Measurements from ENCODE around the gene SKAP1. TPM values are rescaled to one million over a fixed set of nuclear protein-coding genes. Genes with fewer than 3 reads are reported as not detected.

The SKAP1 gene
- total RNA-seq, 1 experiment from 2014 or later = 0.31 TPM

DNA sequence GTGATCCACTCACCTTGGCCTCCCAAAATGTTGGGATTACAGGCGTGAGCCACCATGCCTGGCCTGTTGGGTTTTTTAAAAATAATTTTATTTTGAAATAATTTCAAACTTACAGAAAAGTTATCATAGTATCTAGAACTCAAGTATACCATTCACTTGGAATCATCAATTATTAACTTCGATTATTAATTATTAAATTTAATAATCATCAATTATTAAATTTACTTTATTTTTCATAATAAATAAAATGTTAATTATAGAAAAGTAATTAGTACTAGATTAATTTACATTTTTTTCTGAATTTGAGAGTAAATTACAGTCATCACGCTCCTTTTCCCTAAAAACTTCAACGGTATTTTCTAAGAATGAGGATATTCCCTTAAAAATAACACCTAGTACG is 13.7 kb upstream of the SKAP1 start:
- CTCF ChIA-PET = no interaction called here
- intact Hi-C loops (cut with micrococcal nuclease; ENCODE audit: unreplicated experiment) = no loop called here
- Histone ChIP-seq H3K9me2 (ENCODE audit: insufficient read depth) (no peaks in the 10 kb centered on the region), H4K20me1 (ENCODE audit: insufficient read depth) (no peaks in the 10 kb centered on the region), H3K27me3 (ENCODE audit: insufficient read depth, low read depth) (no peaks in the 10 kb centered on the region), H3K4me1 (replicated peaks; ENCODE audit: insufficient read depth) (no peaks in the 10 kb centered on the region), H3K36me3 (ENCODE audit: low read depth) (no peaks in the 10 kb centered on the region), H3K4me3 (no peak overlapping the region), H2AFZ (no peak overlapping the region), H3F3A (ENCODE audit: insufficient read depth, low read depth) (peaks cover 3% of the 10 kb centered on the region; the same call in 1 of the 2 replicates), H3K79me2 (ENCODE audit: low read depth) (no peaks in the 10 kb centered on the region), H3K4me2 (no peak overlapping the region), H3K9me3 (ENCODE audit: insufficient read depth, low read depth) (no peaks in the 10 kb centered on the region), H3K27ac (no peak overlapping the region)
- BruUV-seq (replicated peaks) = no TSS peak
- POLR2A ChIA-PET (ENCODE audit: unreplicated experiment) = no interaction called here
- DNase-seq = no peak
- no peak for TF ChIP-seq EZH2 (IDR thresholded peaks at IDR 0.05; ENCODE audit: low read depth)
- TF ChIP-seq, protein P1, sequence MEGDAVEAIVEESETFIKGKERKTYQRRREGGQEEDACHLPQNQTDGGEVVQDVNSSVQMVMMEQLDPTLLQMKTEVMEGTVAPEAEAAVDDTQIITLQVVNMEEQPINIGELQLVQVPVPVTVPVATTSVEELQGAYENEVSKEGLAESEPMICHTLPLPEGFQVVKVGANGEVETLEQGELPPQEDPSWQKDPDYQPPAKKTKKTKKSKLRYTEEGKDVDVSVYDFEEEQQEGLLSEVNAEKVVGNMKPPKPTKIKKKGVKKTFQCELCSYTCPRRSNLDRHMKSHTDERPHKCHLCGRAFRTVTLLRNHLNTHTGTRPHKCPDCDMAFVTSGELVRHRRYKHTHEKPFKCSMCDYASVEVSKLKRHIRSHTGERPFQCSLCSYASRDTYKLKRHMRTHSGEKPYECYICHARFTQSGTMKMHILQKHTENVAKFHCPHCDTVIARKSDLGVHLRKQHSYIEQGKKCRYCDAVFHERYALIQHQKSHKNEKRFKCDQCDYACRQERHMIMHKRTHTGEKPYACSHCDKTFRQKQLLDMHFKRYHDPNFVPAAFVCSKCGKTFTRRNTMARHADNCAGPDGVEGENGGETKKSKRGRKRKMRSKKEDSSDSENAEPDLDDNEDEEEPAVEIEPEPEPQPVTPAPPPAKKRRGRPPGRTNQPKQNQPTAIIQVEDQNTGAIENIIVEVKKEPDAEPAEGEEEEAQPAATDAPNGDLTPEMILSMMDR (conservative IDR thresholded peaks at IDR 0.05) = no peak

DNA sequence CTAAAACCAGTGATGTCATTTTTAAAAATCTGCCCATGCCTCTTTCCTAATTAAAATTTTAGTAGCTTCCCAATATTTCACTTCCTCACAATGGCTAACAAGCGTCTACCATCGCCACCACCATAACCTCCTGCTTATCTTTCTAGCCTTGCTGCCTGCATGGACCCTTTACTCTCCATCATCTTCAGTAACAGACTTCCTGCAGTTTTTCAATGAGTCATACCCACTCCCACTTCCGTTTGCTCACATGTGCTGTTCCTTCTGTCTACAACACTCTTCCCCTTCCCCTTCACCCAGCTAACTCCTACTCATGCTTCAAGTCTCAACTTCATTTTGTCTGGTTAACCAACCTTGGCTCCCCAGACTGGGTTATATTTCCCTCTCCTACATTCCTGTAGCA is 12.8 kb upstream of the SKAP1 start:
- H3K27ac ChIP-seq = no peak overlapping the region
- intact Hi-C loops (cut with micrococcal nuclease; ENCODE audit: unreplicated experiment) = no loop called here
- CTCF ChIA-PET = no interaction called here
- H3F3A ChIP-seq (ENCODE audit: insufficient read depth, low read depth) = peaks cover 3% of the 10 kb centered on the region; the same call in 1 of the 2 replicates
- H3K4me2 ChIP-seq = no peak overlapping the region
- TF ChIP-seq EZH2 (IDR thresholded peaks at IDR 0.05; ENCODE audit: low read depth) = no peak
- TF ChIP-seq, protein P1 (conservative IDR thresholded peaks at IDR 0.05) = no peak
- H2AFZ ChIP-seq = 0 out of 2 replicates have a peak overlapping the region, but pooled peaks have one; percentile 15
- H4K20me1 ChIP-seq (ENCODE audit: insufficient read depth) = no peaks in the 10 kb centered on the region
- H3K4me1 ChIP-seq (replicated peaks; ENCODE audit: insufficient read depth) = no peaks in the 10 kb centered on the region
- POLR2A ChIA-PET (ENCODE audit: unreplicated experiment) = no interaction called here
- no peaks in the 10 kb centered on the region for H3K36me3 ChIP-seq (ENCODE audit: low read depth)
- H3K4me3 ChIP-seq = no peak overlapping the region
- no peaks in the 10 kb centered on the region for H3K9me3 ChIP-seq (ENCODE audit: insufficient read depth, low read depth)
- DNase-seq = no peak
- H3K79me2 ChIP-seq (ENCODE audit: low read depth) = no peaks in the 10 kb centered on the region
- no peaks in the 10 kb centered on the region for H3K27me3 ChIP-seq (ENCODE audit: insufficient read depth, low read depth)
- no TSS peak for BruUV-seq (replicated peaks)
- H3K9me2 ChIP-seq (ENCODE audit: insufficient read depth) = no peaks in the 10 kb centered on the region

DNA sequence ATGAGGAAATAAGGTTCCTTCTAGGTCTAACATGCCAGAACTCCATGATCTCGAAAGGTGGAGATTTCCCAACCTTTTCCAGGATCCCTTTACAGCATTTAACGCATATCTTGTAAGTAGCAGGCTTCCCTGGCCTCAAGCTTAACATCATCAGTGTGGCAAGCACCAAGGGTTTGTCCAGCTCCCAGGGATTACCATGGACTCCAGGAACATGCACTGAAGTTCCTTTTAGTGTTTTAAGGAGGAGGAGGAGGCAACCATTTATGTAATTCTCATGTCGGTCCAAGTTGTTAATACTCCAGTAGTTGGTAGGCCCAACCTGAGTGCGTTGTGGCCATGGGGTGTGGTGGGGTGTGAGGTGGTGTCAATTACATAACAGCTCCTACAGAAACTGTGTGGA is 11.8 kb upstream of the SKAP1 start:
- no peak for TF ChIP-seq EZH2 (IDR thresholded peaks at IDR 0.05; ENCODE audit: low read depth)
- TF ChIP-seq, protein P1 (conservative IDR thresholded peaks at IDR 0.05) = no peak
- ChIA-PET POLR2A (ENCODE audit: unreplicated experiment) (interaction anchor here (0.6 kb wide), 1 partner anchor 1778 kb away, joined by 9 read pairs; no protein-coding TSS in a partner anchor), CTCF (no interaction called here)
- no peaks in the 10 kb centered on the region for H3K79me2 ChIP-seq (ENCODE audit: low read depth)
- H3K27ac ChIP-seq = no peak overlapping the region
- H3K9me3 ChIP-seq (ENCODE audit: insufficient read depth, low read depth) = no peaks in the 10 kb centered on the region
- no peak overlapping the region for H3K4me3 ChIP-seq
- no peak for DNase-seq
- no peak overlapping the region for H3K4me2 ChIP-seq
- no peaks in the 10 kb centered on the region for H4K20me1 ChIP-seq (ENCODE audit: insufficient read depth)
- H3K9me2 ChIP-seq (ENCODE audit: insufficient read depth) = no peaks in the 10 kb centered on the region
- intact Hi-C loops (cut with micrococcal nuclease; ENCODE audit: unreplicated experiment) = no loop called here
- BruUV-seq (replicated peaks) = no TSS peak
- H3K36me3 ChIP-seq (ENCODE audit: low read depth) = no peaks in the 10 kb centered on the region
- no peaks in the 10 kb centered on the region for H3K27me3 ChIP-seq (ENCODE audit: insufficient read depth, low read depth)
- H2AFZ ChIP-seq = no peak overlapping the region
- peaks cover under 1% of the 10 kb centered on the region; the same call in 1 of the 2 replicates for H3F3A ChIP-seq (ENCODE audit: insufficient read depth, low read depth)
- H3K4me1 ChIP-seq (replicated peaks; ENCODE audit: insufficient read depth) = no peaks in the 10 kb centered on the region
